ENCODE data around the gene FAAH.

DNA sequence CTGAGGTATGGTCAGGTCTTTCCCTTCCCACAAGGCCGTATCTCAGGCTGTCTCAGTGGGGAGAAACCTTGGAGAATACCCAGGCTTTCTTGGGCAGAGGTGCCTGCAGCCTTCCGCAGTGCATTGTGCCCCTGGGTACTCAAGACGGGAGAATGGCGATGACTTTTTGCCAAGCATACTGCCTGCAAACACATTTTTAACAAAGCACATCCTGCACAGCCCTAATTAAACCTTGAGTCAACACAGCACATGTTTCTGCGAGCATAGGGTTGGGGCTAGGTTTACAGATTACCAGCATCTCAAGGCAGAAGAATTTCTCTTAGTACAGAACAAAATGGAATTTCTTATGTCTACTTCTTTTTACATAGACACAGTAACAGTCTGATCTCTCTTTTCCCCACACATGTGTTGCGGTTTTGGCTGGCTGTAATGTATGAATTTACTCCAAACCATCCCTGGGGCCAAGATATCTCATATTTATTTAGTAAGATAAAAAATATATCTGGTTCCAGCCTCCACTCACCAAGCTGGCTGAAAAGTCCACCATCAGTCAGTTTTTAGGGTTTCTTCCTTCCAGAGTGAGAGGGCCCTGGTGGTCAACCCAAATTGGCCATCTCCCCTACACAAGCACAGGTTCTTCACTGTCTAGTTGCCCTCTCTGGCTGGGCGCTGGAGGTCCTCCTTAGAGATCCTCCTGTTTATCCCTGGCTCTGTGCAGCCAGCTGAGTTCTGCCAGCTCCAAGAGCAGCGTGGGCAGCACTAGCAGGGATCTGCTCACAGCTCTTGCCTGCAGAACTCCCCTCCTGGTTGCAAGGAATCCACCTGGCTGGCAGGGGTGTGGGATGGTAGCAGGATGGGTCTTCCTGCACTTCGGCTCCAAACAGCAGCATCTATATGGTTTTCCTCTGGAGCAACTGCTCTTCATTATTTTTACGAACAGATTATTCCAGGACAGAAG, 2.6 kb downstream of the FAAH start:
- no peak for TF ChIP-seq CREB1 (IDR thresholded peaks at IDR 0.05; ENCODE audit: low read depth)
- no peak for TF ChIP-seq EP300 (IDR thresholded peaks at IDR 0.05; ENCODE audit: borderline replicate concordance)
- TF ChIP-seq, protein P1, sequence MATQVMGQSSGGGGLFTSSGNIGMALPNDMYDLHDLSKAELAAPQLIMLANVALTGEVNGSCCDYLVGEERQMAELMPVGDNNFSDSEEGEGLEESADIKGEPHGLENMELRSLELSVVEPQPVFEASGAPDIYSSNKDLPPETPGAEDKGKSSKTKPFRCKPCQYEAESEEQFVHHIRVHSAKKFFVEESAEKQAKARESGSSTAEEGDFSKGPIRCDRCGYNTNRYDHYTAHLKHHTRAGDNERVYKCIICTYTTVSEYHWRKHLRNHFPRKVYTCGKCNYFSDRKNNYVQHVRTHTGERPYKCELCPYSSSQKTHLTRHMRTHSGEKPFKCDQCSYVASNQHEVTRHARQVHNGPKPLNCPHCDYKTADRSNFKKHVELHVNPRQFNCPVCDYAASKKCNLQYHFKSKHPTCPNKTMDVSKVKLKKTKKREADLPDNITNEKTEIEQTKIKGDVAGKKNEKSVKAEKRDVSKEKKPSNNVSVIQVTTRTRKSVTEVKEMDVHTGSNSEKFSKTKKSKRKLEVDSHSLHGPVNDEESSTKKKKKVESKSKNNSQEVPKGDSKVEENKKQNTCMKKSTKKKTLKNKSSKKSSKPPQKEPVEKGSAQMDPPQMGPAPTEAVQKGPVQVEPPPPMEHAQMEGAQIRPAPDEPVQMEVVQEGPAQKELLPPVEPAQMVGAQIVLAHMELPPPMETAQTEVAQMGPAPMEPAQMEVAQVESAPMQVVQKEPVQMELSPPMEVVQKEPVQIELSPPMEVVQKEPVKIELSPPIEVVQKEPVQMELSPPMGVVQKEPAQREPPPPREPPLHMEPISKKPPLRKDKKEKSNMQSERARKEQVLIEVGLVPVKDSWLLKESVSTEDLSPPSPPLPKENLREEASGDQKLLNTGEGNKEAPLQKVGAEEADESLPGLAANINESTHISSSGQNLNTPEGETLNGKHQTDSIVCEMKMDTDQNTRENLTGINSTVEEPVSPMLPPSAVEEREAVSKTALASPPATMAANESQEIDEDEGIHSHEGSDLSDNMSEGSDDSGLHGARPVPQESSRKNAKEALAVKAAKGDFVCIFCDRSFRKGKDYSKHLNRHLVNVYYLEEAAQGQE (IDR thresholded peaks at IDR 0.05; ENCODE audit: low read depth) = no peak
